ENCODE results near the gene TCN1. TPM values are rescaled to one million over a fixed set of nuclear protein-coding genes. Genes with fewer than 3 reads are reported as not detected.

Gene TCN1
- total and polyA plus RNA-seq, 8 donors, result 0.10 to 1.8 (median 0.35) TPM; not detected in 2

DNA sequence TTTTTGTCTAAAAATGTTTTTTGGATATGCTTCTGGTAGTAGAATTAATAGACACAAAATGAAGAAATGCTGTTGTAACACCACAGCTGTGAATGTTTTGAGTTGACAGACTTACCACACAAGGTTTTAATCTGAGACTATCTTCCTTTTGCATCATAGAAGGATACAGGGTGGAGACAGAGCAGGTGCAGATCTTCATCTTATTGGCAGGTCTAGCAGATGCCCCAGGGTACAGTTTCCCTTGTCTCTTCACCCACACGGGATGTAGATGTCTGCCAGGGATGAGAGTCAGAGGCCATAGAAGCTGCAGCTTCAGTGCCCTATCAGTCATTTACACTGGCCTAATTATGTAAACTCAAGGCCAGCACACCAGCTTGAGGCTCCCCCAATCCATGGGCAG is 13.3 kb upstream of the TCN1 start:
- no peaks in the 10 kb centered on the region for H3K36me3 ChIP-seq
- no peak for ATAC-seq
- H3K4me3 ChIP-seq, result no peak overlapping the region
- H3K4me1 ChIP-seq, result no peaks in the 10 kb centered on the region
- TF ChIP-seq, protein P1, sequence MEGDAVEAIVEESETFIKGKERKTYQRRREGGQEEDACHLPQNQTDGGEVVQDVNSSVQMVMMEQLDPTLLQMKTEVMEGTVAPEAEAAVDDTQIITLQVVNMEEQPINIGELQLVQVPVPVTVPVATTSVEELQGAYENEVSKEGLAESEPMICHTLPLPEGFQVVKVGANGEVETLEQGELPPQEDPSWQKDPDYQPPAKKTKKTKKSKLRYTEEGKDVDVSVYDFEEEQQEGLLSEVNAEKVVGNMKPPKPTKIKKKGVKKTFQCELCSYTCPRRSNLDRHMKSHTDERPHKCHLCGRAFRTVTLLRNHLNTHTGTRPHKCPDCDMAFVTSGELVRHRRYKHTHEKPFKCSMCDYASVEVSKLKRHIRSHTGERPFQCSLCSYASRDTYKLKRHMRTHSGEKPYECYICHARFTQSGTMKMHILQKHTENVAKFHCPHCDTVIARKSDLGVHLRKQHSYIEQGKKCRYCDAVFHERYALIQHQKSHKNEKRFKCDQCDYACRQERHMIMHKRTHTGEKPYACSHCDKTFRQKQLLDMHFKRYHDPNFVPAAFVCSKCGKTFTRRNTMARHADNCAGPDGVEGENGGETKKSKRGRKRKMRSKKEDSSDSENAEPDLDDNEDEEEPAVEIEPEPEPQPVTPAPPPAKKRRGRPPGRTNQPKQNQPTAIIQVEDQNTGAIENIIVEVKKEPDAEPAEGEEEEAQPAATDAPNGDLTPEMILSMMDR (IDR thresholded peaks at IDR 0.05), result no peak
- no peak for DNase-seq
- H3K27ac ChIP-seq, result no peak overlapping the region
- intact Hi-C loops (cut with DNase I), result no loop called here
- H3K9me3 ChIP-seq, result no peaks in the 10 kb centered on the region
- H3K27me3 ChIP-seq, result no peaks in the 10 kb centered on the region

DNA sequence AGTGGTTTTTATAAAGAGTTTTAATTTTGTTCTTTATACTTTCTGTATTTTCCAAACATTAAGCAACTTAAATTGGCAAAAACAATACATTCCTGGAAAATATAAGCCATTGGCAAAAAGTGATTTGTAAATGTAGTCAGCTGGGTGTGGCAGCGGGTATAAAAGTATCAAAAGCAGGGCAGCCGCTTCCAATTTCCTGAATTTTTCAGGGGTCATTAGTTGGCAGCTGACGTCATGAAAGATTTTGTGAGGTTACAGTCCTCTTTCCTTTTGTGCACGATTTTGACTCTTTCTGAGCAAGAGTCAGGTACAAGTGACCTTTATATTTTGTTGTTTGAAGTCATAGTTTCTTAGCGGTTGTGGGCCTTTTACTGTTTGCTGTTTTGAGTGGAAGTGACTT is 12.3 kb upstream of the TCN1 start, which contains the start of gene OOSP3:
TSS of gene OOSP3 (plus strand) at position 208 of the 400 bp plus-strand sequence. CDS start at position 235, 27 bp downstream.
- DNase-seq (no peak), ATAC-seq (no peak)
- intact Hi-C loops (cut with DNase I), result no loop called here
- TF ChIP-seq, protein P1 (IDR thresholded peaks at IDR 0.05), result no peak
- Histone ChIP-seq H3K4me1 (no peaks in the 10 kb centered on the region), H3K27ac (no peak within 1 kb of the TSS), H3K36me3 (no peaks in the 10 kb centered on the region), H3K4me3 (no peak within 1 kb of the TSS), H3K9me3 (no peaks in the 10 kb centered on the region), H3K27me3 (no peaks in the 10 kb centered on the region)

GRCh38 chr11:59877784-59878183 is 11.5 kb upstream of the TCN1 start:
- Histone ChIP-seq H3K27me3 (no peaks in the 10 kb centered on the region), H3K4me1 (no peaks in the 10 kb centered on the region), H3K9me3 (no peaks in the 10 kb centered on the region), H3K36me3 (no peaks in the 10 kb centered on the region), H3K27ac (no peak overlapping the region), H3K4me3 (no peak overlapping the region)
- ATAC-seq, result no peak
- TF ChIP-seq, protein P1 (IDR thresholded peaks at IDR 0.05), result no peak
- no peak for DNase-seq
- intact Hi-C loops (cut with DNase I), result no loop called here

DNA sequence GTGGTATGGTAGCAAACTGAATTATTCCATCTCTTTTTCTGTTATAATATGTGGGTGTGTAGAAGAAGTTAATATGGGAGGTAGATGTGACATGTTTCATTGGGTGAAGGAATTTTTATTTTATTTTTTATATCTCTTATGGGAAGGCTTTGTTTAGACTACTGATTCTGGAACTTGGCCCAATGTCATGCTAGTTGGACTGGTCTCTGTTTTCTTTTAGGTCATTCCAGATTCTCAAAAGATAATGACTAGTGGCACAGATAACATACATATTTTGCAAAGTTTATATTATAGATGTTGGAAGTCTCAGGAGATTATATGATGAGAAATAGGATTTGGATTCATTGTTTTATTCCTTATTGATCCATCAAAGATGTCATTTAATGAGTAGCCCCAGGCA is 11.0 kb upstream of the TCN1 start:
- DNase-seq (no peak), ATAC-seq (no peak)
- no peaks in the 10 kb centered on the region for H3K27me3 ChIP-seq
- TF ChIP-seq, protein P1 (IDR thresholded peaks at IDR 0.05), result no peak
- H3K27ac ChIP-seq, result no peak overlapping the region
- no peaks in the 10 kb centered on the region for H3K9me3 ChIP-seq
- no peaks in the 10 kb centered on the region for H3K36me3 ChIP-seq
- no peak overlapping the region for H3K4me3 ChIP-seq
- no peaks in the 10 kb centered on the region for H3K4me1 ChIP-seq
- intact Hi-C loops (cut with DNase I), result no loop called here

DNA sequence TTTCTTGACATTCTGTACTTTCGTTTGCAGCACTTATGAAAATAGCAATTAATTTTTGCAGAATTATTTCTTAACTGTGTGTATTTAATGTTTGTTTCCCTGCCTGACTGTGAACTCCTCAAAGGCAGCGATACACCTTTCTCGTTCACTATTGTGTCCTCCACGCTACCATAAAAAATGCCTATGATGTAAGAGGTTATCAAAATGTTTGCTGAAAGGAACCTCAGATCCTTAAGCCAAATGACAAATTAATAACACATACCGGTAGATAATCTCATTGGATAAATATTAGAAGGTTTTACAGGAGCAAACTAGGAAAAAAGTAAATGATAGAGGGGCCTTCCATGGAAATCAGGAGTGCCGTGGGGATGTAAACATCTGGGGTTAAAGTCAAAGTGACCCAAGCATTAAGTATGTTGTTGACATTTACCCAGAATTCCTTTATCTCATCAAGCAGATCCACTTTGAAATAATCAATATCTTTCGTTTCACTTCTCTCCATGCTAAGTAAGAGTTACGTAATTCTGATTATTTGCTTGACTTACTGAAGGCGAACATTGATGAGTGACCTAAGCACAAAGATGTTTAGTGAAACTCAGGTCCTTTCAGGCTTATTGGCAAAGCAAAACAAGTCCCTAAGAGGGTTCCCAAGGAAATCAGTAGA is 9.7 kb upstream of the TCN1 start:
- no peaks in the 10 kb centered on the region for H3K27me3 ChIP-seq
- peaks cover 0 to 3% of the 10 kb centered on the region in 2 donors for H3K9me3 ChIP-seq
- H3K36me3 ChIP-seq, result no peaks in the 10 kb centered on the region
- TF ChIP-seq, protein P1 (IDR thresholded peaks at IDR 0.05), result no peak
- no peak overlapping the region for H3K4me3 ChIP-seq
- DNase-seq (no peak), ATAC-seq (no peak)
- no peaks in the 10 kb centered on the region for H3K4me1 ChIP-seq
- intact Hi-C loops (cut with DNase I), result no loop called here
- no peak overlapping the region for H3K27ac ChIP-seq
